WTC11 (cell line): ENCODE results near the gene DNASE1L3. TPM values are rescaled to one million over a fixed set of nuclear protein-coding genes. Genes with fewer than 3 reads are reported as not detected.

Experiments used
- ATAC-seq: fragments of 200-7000 bp; cut with Tn5 transposase; 2 replicates; pipeline ENCODE4 v1.10.0; 2021; ENCODE audit warnings: mild to moderate bottlenecking, moderate library complexity
- CTCF ChIA-PET: fragments of 300-600 bp; sonication (Branson Sonifier 250); formaldehyde crosslinking; loops from one replicate; lab custom pipeline; 2021; ENCODE audit warnings: antibody characterized with exemption; lab: Charles Lee
- POLR2A ChIA-PET: fragments of 350-600 bp; sonication (Branson Sonifier 250); formaldehyde crosslinking; loops from one replicate; lab custom pipeline; 2021; ENCODE audit warnings: antibody characterized with exemption; lab: Charles Lee
- DNase-seq: peaks from one replicate; pipeline ENCODE4 v3.0.0; 2021; ENCODE audit warnings: low spot score
- H3K27ac Mint-ChIP-seq: 2 replicates; pipeline ENCODE4 v1.8.0; 2021; ENCODE audit warnings: mixed read lengths
- H3K27me3 Mint-ChIP-seq: 2 replicates; pipeline ENCODE4 v1.8.0; 2021; ENCODE audit warnings: low read depth, mild to moderate bottlenecking, moderate library complexity, mixed read lengths
- H3K36me3 Mint-ChIP-seq: 2 replicates; pipeline ENCODE4 v1.8.0; 2021; ENCODE audit warnings: mixed read lengths
- H3K4me1 Mint-ChIP-seq: 2 replicates; pipeline ENCODE4 v1.8.0; 2022; ENCODE audit warnings: mixed read lengths
- H3K4me3 Mint-ChIP-seq: 2 replicates; pipeline ENCODE4 v1.8.0; 2021; ENCODE audit warnings: mild to moderate bottlenecking, moderate library complexity, mixed read lengths
- H3K9me3 Mint-ChIP-seq: 2 replicates; pipeline ENCODE4 v1.8.0; 2021; ENCODE audit warnings: mixed read lengths
- ATF1 ChIP-seq: sonication (generic); formaldehyde crosslinking; IDR thresholded peaks from 2 replicates; pipeline ENCODE4 v1.8.1; 2023; ENCODE audit warnings: mild to moderate bottlenecking, moderate library complexity, missing genetic modification reagents
- CREB1 ChIP-seq: sonication (generic); formaldehyde crosslinking; IDR thresholded peaks from 2 replicates; pipeline ENCODE4 v1.8.0; 2023; ENCODE audit warnings: mild to moderate bottlenecking, missing genetic modification reagents
- CREM ChIP-seq: sonication (generic); formaldehyde crosslinking; IDR thresholded peaks from 2 replicates; pipeline ENCODE4 v1.8.1; 2022; ENCODE audit warnings: mild to moderate bottlenecking, missing genetic modification reagents, moderate library complexity
- ESRRA ChIP-seq: sonication (generic); formaldehyde crosslinking; IDR thresholded peaks from 2 replicates; pipeline ENCODE4 v1.8.1; 2022; ENCODE audit warnings: mild to moderate bottlenecking, missing genetic modification reagents, borderline replicate concordance
- FOXP1 ChIP-seq: sonication (generic); formaldehyde crosslinking; IDR thresholded peaks from 2 replicates; pipeline ENCODE4 v1.8.0; 2022; ENCODE audit warnings: missing genetic modification reagents, mild to moderate bottlenecking, moderate library complexity, borderline replicate concordance
- GABPB1 ChIP-seq: sonication (generic); formaldehyde crosslinking; IDR thresholded peaks from 2 replicates; pipeline ENCODE4 v1.8.1; 2023; ENCODE audit warnings: mild to moderate bottlenecking, missing genetic modification reagents
- NFYB ChIP-seq: sonication (generic); formaldehyde crosslinking; conservative IDR thresholded peaks from 2 replicates; pipeline ENCODE4 v1.8.0; 2022; ENCODE audit warnings: low read depth, missing genetic modification reagents
- NR3C1 ChIP-seq: sonication (generic); formaldehyde crosslinking; conservative IDR thresholded peaks from 2 replicates; pipeline ENCODE4 v1.8.1; 2023; ENCODE audit warnings: low read depth, mild to moderate bottlenecking, missing genetic modification reagents
- RORB ChIP-seq: fragments of 250-450 bp; sonication (Bioruptor Pico); IDR thresholded peaks from 2 replicates; pipeline ENCODE4 v1.9.0; 2021; ENCODE audit warnings: mild to moderate bottlenecking
- TEAD1 ChIP-seq: sonication (generic); formaldehyde crosslinking; IDR thresholded peaks from 2 replicates; pipeline ENCODE4 v1.8.0; 2022; ENCODE audit warnings: mild to moderate bottlenecking, missing genetic modification reagents
- ZNF138 ChIP-seq: sonication (generic); formaldehyde crosslinking; conservative IDR thresholded peaks from 2 replicates; pipeline ENCODE4 v1.8.1; 2022; ENCODE audit warnings: mild to moderate bottlenecking, moderate library complexity, missing genetic modification reagents
- total RNA-seq: library from RNA; stranded (reverse); gene quantifications from 3 replicates; pipeline ENCODE4 v1.2.3, GENCODE V29; 2021
- TF ChIP-seq, protein P1 (sequence below): sonication (generic); formaldehyde crosslinking; IDR thresholded peaks from 2 replicates; pipeline ENCODE4 v1.8.0; 2023; ENCODE audit warnings: mild to moderate bottlenecking, missing genetic modification reagents
- TF ChIP-seq, protein P2 (sequence below): sonication (generic); formaldehyde crosslinking; IDR thresholded peaks from 2 replicates; pipeline ENCODE4 v1.8.0; 2023; ENCODE audit warnings: missing genetic modification reagents
- TF ChIP-seq, protein P3 (sequence below): sonication (generic); formaldehyde crosslinking; conservative IDR thresholded peaks from 2 replicates; pipeline ENCODE4 v1.8.1; 2022; ENCODE audit warnings: mild to moderate bottlenecking, missing genetic modification reagents
- TF ChIP-seq, protein P4 (sequence below): sonication (generic); formaldehyde crosslinking; IDR thresholded peaks from 2 replicates; pipeline ENCODE4 v1.8.1; 2023; ENCODE audit warnings: mild to moderate bottlenecking, moderate library complexity, missing genetic modification reagents
- TF ChIP-seq, protein P5 (sequence below): sonication (generic); formaldehyde crosslinking; IDR thresholded peaks from 2 replicates; pipeline ENCODE4 v1.8.0; 2022; ENCODE audit warnings: missing genetic modification reagents
- TF ChIP-seq, protein P6 (sequence below): fragments of 250-450 bp; sonication (Bioruptor Pico); IDR thresholded peaks from 2 replicates; pipeline ENCODE4 v1.9.0; 2021; ENCODE audit warnings: mild to moderate bottlenecking, borderline replicate concordance
- TF ChIP-seq, protein P7 (sequence below): sonication (generic); formaldehyde crosslinking; IDR thresholded peaks from 2 replicates; pipeline ENCODE4 v1.8.1; 2023; ENCODE audit warnings: mild to moderate bottlenecking, missing genetic modification reagents
- TF ChIP-seq, protein P8 (sequence below): sonication (generic); formaldehyde crosslinking; IDR thresholded peaks from 2 replicates; pipeline ENCODE4 v1.8.0; 2022; ENCODE audit warnings: mild to moderate bottlenecking, missing genetic modification reagents

DNASE1L3 gene
- total RNA-seq, 1 experiment from 2014 or later = not detected

DNA sequence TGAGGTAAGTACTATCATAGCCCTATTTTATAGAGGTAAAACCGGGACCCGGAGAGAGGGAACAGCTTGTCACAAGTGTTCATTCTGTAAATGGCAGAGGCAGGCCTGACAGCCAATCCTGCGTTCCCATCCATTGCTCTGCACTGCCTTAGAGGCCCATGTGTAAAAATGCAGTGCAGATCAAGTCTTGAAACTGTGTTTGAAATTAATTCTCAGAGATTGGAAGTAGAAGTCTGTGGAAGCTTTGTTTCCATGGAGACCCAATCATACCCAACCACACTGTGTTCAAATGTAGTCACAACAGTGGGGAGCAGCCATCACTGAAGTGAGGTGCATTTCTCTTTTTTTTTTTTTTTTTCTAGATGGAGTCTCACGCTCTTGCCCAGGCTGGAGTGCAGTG is 13.1 kb upstream of the DNASE1L3 start:
- Mint-ChIP-seq H3K9me3 (no peaks in the 10 kb centered on the region; the same call in 1 of the 2 replicates), H3K4me3 (no peak overlapping the region), H3K27ac (no peak overlapping the region), H3K27me3 (no peaks in the 10 kb centered on the region; the same call in 1 of the 2 replicates), H3K36me3 (no peaks in the 10 kb centered on the region), H3K4me1 (peaks cover 5% of the 10 kb centered on the region)
- ATAC-seq = no peak
- ChIA-PET CTCF (interaction anchor here (0.8 to 1.5 kb wide), 3 partner anchors 9 to 76 kb away, joined by 4 to 6 read pairs (median 4); no protein-coding TSS in a partner anchor), POLR2A (no interaction called here)
- TF ChIP-seq ATF1 (CRISPR knock-in tag) = no peak
- TF ChIP-seq, protein P1, sequence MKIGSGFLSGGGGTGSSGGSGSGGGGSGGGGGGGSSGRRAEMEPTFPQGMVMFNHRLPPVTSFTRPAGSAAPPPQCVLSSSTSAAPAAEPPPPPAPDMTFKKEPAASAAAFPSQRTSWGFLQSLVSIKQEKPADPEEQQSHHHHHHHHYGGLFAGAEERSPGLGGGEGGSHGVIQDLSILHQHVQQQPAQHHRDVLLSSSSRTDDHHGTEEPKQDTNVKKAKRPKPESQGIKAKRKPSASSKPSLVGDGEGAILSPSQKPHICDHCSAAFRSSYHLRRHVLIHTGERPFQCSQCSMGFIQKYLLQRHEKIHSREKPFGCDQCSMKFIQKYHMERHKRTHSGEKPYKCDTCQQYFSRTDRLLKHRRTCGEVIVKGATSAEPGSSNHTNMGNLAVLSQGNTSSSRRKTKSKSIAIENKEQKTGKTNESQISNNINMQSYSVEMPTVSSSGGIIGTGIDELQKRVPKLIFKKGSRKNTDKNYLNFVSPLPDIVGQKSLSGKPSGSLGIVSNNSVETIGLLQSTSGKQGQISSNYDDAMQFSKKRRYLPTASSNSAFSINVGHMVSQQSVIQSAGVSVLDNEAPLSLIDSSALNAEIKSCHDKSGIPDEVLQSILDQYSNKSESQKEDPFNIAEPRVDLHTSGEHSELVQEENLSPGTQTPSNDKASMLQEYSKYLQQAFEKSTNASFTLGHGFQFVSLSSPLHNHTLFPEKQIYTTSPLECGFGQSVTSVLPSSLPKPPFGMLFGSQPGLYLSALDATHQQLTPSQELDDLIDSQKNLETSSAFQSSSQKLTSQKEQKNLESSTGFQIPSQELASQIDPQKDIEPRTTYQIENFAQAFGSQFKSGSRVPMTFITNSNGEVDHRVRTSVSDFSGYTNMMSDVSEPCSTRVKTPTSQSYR (CRISPR knock-in tag) = no peak
- TF ChIP-seq NFYB = no peak
- TF ChIP-seq, protein P2, sequence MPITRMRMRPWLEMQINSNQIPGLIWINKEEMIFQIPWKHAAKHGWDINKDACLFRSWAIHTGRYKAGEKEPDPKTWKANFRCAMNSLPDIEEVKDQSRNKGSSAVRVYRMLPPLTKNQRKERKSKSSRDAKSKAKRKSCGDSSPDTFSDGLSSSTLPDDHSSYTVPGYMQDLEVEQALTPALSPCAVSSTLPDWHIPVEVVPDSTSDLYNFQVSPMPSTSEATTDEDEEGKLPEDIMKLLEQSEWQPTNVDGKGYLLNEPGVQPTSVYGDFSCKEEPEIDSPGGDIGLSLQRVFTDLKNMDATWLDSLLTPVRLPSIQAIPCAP (CRISPR knock-in tag) = no peak
- TF ChIP-seq, protein P3, sequence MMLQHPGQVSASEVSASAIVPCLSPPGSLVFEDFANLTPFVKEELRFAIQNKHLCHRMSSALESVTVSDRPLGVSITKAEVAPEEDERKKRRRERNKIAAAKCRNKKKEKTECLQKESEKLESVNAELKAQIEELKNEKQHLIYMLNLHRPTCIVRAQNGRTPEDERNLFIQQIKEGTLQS (CRISPR knock-in tag) = no peak
- no peak for TF ChIP-seq CREM (CRISPR knock-in tag)
- TF ChIP-seq, protein P4, sequence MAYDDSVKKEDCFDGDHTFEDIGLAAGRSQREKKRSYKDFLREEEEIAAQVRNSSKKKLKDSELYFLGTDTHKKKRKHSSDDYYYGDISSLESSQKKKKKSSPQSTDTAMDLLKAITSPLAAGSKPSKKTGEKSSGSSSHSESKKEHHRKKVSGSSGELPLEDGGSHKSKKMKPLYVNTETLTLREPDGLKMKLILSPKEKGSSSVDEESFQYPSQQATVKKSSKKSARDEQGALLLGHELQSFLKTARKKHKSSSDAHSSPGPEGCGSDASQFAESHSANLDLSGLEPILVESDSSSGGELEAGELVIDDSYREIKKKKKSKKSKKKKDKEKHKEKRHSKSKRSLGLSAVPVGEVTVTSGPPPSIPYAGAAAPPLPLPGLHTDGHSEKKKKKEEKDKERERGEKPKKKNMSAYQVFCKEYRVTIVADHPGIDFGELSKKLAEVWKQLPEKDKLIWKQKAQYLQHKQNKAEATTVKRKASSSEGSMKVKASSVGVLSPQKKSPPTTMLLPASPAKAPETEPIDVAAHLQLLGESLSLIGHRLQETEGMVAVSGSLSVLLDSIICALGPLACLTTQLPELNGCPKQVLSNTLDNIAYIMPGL (CRISPR knock-in tag) = no peak
- TF ChIP-seq, protein P5, sequence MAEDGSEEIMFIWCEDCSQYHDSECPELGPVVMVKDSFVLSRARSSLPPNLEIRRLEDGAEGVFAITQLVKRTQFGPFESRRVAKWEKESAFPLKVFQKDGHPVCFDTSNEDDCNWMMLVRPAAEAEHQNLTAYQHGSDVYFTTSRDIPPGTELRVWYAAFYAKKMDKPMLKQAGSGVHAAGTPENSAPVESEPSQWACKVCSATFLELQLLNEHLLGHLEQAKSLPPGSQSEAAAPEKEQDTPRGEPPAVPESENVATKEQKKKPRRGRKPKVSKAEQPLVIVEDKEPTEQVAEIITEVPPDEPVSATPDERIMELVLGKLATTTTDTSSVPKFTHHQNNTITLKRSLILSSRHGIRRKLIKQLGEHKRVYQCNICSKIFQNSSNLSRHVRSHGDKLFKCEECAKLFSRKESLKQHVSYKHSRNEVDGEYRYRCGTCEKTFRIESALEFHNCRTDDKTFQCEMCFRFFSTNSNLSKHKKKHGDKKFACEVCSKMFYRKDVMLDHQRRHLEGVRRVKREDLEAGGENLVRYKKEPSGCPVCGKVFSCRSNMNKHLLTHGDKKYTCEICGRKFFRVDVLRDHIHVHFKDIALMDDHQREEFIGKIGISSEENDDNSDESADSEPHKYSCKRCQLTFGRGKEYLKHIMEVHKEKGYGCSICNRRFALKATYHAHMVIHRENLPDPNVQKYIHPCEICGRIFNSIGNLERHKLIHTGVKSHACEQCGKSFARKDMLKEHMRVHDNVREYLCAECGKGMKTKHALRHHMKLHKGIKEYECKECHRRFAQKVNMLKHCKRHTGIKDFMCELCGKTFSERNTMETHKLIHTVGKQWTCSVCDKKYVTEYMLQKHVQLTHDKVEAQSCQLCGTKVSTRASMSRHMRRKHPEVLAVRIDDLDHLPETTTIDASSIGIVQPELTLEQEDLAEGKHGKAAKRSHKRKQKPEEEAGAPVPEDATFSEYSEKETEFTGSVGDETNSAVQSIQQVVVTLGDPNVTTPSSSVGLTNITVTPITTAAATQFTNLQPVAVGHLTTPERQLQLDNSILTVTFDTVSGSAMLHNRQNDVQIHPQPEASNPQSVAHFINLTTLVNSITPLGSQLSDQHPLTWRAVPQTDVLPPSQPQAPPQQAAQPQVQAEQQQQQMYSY (CRISPR knock-in tag) = no peak
- TF ChIP-seq GABPB1 (CRISPR knock-in tag) = no peak
- no peak for TF ChIP-seq TEAD1 (CRISPR knock-in tag)
- TF ChIP-seq, protein P6, sequence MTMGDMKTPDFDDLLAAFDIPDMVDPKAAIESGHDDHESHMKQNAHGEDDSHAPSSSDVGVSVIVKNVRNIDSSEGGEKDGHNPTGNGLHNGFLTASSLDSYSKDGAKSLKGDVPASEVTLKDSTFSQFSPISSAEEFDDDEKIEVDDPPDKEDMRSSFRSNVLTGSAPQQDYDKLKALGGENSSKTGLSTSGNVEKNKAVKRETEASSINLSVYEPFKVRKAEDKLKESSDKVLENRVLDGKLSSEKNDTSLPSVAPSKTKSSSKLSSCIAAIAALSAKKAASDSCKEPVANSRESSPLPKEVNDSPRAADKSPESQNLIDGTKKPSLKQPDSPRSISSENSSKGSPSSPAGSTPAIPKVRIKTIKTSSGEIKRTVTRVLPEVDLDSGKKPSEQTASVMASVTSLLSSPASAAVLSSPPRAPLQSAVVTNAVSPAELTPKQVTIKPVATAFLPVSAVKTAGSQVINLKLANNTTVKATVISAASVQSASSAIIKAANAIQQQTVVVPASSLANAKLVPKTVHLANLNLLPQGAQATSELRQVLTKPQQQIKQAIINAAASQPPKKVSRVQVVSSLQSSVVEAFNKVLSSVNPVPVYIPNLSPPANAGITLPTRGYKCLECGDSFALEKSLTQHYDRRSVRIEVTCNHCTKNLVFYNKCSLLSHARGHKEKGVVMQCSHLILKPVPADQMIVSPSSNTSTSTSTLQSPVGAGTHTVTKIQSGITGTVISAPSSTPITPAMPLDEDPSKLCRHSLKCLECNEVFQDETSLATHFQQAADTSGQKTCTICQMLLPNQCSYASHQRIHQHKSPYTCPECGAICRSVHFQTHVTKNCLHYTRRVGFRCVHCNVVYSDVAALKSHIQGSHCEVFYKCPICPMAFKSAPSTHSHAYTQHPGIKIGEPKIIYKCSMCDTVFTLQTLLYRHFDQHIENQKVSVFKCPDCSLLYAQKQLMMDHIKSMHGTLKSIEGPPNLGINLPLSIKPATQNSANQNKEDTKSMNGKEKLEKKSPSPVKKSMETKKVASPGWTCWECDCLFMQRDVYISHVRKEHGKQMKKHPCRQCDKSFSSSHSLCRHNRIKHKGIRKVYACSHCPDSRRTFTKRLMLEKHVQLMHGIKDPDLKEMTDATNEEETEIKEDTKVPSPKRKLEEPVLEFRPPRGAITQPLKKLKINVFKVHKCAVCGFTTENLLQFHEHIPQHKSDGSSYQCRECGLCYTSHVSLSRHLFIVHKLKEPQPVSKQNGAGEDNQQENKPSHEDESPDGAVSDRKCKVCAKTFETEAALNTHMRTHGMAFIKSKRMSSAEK (CRISPR knock-in tag) = no peak
- TF ChIP-seq, protein P7, sequence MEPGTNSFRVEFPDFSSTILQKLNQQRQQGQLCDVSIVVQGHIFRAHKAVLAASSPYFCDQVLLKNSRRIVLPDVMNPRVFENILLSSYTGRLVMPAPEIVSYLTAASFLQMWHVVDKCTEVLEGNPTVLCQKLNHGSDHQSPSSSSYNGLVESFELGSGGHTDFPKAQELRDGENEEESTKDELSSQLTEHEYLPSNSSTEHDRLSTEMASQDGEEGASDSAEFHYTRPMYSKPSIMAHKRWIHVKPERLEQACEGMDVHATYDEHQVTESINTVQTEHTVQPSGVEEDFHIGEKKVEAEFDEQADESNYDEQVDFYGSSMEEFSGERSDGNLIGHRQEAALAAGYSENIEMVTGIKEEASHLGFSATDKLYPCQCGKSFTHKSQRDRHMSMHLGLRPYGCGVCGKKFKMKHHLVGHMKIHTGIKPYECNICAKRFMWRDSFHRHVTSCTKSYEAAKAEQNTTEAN (CRISPR knock-in tag) = no peak
- TF ChIP-seq, protein P8, sequence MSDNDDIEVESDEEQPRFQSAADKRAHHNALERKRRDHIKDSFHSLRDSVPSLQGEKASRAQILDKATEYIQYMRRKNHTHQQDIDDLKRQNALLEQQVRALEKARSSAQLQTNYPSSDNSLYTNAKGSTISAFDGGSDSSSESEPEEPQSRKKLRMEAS = no peak
- TF ChIP-seq FOXP1 (CRISPR knock-in tag) = no peak
- no peak for TF ChIP-seq CREB1 (CRISPR knock-in tag)
- no peak for TF ChIP-seq ZNF138 (CRISPR knock-in tag)
- no peak for TF ChIP-seq ESRRA (CRISPR knock-in tag)
- TF ChIP-seq RORB (CRISPR knock-in tag) = no peak
- no peak for TF ChIP-seq NR3C1
- DNase-seq = no peak
